Measurements from ENCODE around the gene EPX.
"Not testable (repeated sequence)": the region's sequence is repeated elsewhere in the genome, so short reads cannot be mapped to it uniquely, and the experiment has no call there.

Gene EPX
- long read RNA-seq, partial matches to known transcripts = 0 of 11 reads
- long read RNA-seq, other reads (novel, unspliced or antisense) = 11 of 11 reads

- no peaks in the 10 kb centered on the region for H3K27me3 ChIP-seq (ENCODE audit: insufficient read depth, poor library complexity, severe bottlenecking)
- H3K27ac ChIP-seq (replicated peaks) = no peak within 1 kb of the TSS
- H3K4me3 ChIP-seq (replicated peaks; ENCODE audit: insufficient read depth, low read length) = no peak within 1 kb of the TSS
- no peak for DNase-seq (ENCODE audit: low read depth in 1 of 2, low spot score in 1 of 2)
- TF ChIP-seq REST (IDR thresholded peaks at IDR 0.05; ENCODE audit: insufficient replicate concordance, low read depth) (no peak), SPI1 (IDR thresholded peaks at IDR 0.05; ENCODE audit: borderline replicate concordance, low read depth) (no peak), CTCF (IDR thresholded peaks at IDR 0.05; ENCODE audit: insufficient read depth, low read length) (no peak), POLR2AphosphoS5 (IDR thresholded peaks at IDR 0.05; ENCODE audit: low read depth) (no peak)
Observed at GRCh38 chr17:58192612-58193011, at the start of gene EPX. Gene EPX (plus strand): TSS chr17:58192726. CDS start chr17:58192847, 121 bp downstream.

GRCh38 chr17:58143335-58143734 lies 49.2 kb upstream of the EPX start:
- DNase-seq (ENCODE audit: low read depth in 1 of 2, low spot score in 1 of 2); H3K4me3 ChIP-seq (replicated peaks; ENCODE audit: insufficient read depth, low read length): not testable (repeated sequence)

GRCh38 chr17:58144801-58145200 lies 47.7 kb upstream of the EPX start:
- peaks cover 11% of the 10 kb centered on the region for H3K27me3 ChIP-seq (ENCODE audit: insufficient read depth, poor library complexity, severe bottlenecking)
- DNase-seq (ENCODE audit: low read depth in 1 of 2, low spot score in 1 of 2) = no peak
- TF ChIP-seq GABPA (IDR thresholded peaks at IDR 0.05; ENCODE audit: low read depth) (no peak), CTCF (IDR thresholded peaks at IDR 0.05; ENCODE audit: insufficient read depth, low read length) (no peak), REST (IDR thresholded peaks at IDR 0.05; ENCODE audit: insufficient replicate concordance, low read depth) (no peak), POLR2AphosphoS5 (IDR thresholded peaks at IDR 0.05; ENCODE audit: low read depth) (no peak), SPI1 (IDR thresholded peaks at IDR 0.05; ENCODE audit: borderline replicate concordance, low read depth) (no peak)

More at GRCh38 chr17:58143335-58143734, 49.2 kb upstream of the EPX start:
- not testable (repeated sequence) for H3K27me3 ChIP-seq (ENCODE audit: insufficient read depth, poor library complexity, severe bottlenecking); H3K27ac ChIP-seq (replicated peaks)

GRCh38 chr17:58147930-58148434 lies 44.5 kb upstream of the EPX start, which contains the start of gene OR4D1:
Gene OR4D1 (plus strand): TSS chr17:58148384. CDS start chr17:58155154, 6,770 bp downstream.
- Histone ChIP-seq H3K27ac (replicated peaks) (no peak within 1 kb of the TSS), H3K4me3 (replicated peaks; ENCODE audit: insufficient read depth, low read length) (no peak within 1 kb of the TSS), H3K27me3 (ENCODE audit: insufficient read depth, poor library complexity, severe bottlenecking) (peaks cover 24% of the 10 kb centered on the region)
- DNase-seq (ENCODE audit: low read depth in 1 of 2, low spot score in 1 of 2) = no peak
- TF ChIP-seq SPI1 (IDR thresholded peaks at IDR 0.05; ENCODE audit: borderline replicate concordance, low read depth) = no peak
- no peak for TF ChIP-seq GABPA (IDR thresholded peaks at IDR 0.05; ENCODE audit: low read depth)
- TF ChIP-seq REST (IDR thresholded peaks at IDR 0.05; ENCODE audit: insufficient replicate concordance, low read depth) = no peak
- TF ChIP-seq CTCF (IDR thresholded peaks at IDR 0.05; ENCODE audit: insufficient read depth, low read length) = no peak
- no peak for TF ChIP-seq POLR2AphosphoS5 (IDR thresholded peaks at IDR 0.05; ENCODE audit: low read depth)

More at GRCh38 chr17:58144801-58145200, 47.7 kb upstream of the EPX start:
- Histone ChIP-seq H3K27ac (replicated peaks) (no peak overlapping the region), H3K4me3 (replicated peaks; ENCODE audit: insufficient read depth, low read length) (no peak overlapping the region)
